HepG2 (cell line): ENCODE data around the gene FRMD6. TPM values are rescaled to one million over a fixed set of nuclear protein-coding genes. Genes with fewer than 3 reads are reported as not detected.

Source experiments
- ADNP ChIP-seq: sonication (generic); formaldehyde crosslinking; IDR thresholded peaks from 2 replicates; pipeline ENCODE4 v1.4.0; 2020; ENCODE audit warnings: missing genetic modification reagents
- E2F2 ChIP-seq: sonication (generic); formaldehyde crosslinking; IDR thresholded peaks from 2 replicates; pipeline ENCODE4 v1.4.0; 2020; ENCODE audit warnings: missing genetic modification reagents, borderline replicate concordance
- JUNB ChIP-seq: sonication (generic); formaldehyde crosslinking; IDR thresholded peaks from 2 replicates; pipeline ENCODE4 v1.8.0; 2022; ENCODE audit warnings: missing genetic modification reagents, mild to moderate bottlenecking, borderline replicate concordance
- NFRKB ChIP-seq: fragments of 450-650 bp; IDR thresholded peaks from 2 replicates; pipeline ENCODE4 v1.6.1; 2017
- PCBP1 ChIP-seq: fragments of 200-400 bp; formaldehyde crosslinking; IDR thresholded peaks from 2 replicates; pipeline ENCODE4 v1.6.1; 2017; ENCODE audit warnings: mild to moderate bottlenecking, low read depth, low read length, borderline replicate concordance
- TRAFD1 ChIP-seq: sonication (generic); formaldehyde crosslinking; IDR thresholded peaks from 2 replicates; pipeline ENCODE4 v1.5.1; 2020; ENCODE audit warnings: missing genetic modification reagents, mild to moderate bottlenecking, borderline replicate concordance
- YEATS4 ChIP-seq: sonication (generic); formaldehyde crosslinking; IDR thresholded peaks from 2 replicates; pipeline ENCODE4 v1.4.0; 2020; ENCODE audit warnings: missing genetic modification reagents, borderline replicate concordance
- ZNF646 ChIP-seq: sonication (generic); formaldehyde crosslinking; IDR thresholded peaks from 2 replicates; pipeline ENCODE4 v1.9.0; 2021; ENCODE audit warnings: mild to moderate bottlenecking, missing genetic modification reagents
- polyA plus RNA-seq, 8 experiments: library from polyadenylated mRNA; depleted of rRNA in 3 of 8; stranded (reverse) in 7 of 8; unstranded in 1 of 8; fragments of >200 nt; fragmentation: Illumina TruSeq in 4 of 8; extraction: Trizol in 4 of 8; gene quantifications; 2 replicates each; pipeline versions ENCODE4 v1.2.1 to v1.2.3, GENCODE V29; 2011 to 2016; ENCODE audit warnings: low read depth in 4 of 8, missing spikeins in 1 of 8, mixed read lengths in 1 of 8; ENCODE audit not compliant: insufficient read depth in 1 of 8
- total RNA-seq, 5 experiments: library from RNA; depleted of rRNA; stranded (reverse); fragments of >200 nt; fragmentation: Illumina TruSeq; extraction: Trizol; gene quantifications; 2 replicates each; pipeline ENCODE4 v1.2.3, GENCODE V29; 2016; ENCODE audit warnings: low read depth in 1 of 5
- TF ChIP-seq, protein P1 (sequence below): sonication (generic); formaldehyde crosslinking; IDR thresholded peaks from 2 replicates; pipeline ENCODE4 v1.8.0; 2022; ENCODE audit warnings: mild to moderate bottlenecking, missing genetic modification reagents
- TF ChIP-seq, protein P2 (sequence below): sonication (generic); formaldehyde crosslinking; IDR thresholded peaks from 2 replicates; pipeline ENCODE4 v1.4.0; 2020; ENCODE audit warnings: low read depth, missing genetic modification reagents

FRMD6 gene
- total and polyA plus RNA-seq, 2 of the 13 experiments (the other 11 are each of a cell fraction or from before 2014, with no cell fraction given) = 2.4 to 5.4 TPM

DNA sequence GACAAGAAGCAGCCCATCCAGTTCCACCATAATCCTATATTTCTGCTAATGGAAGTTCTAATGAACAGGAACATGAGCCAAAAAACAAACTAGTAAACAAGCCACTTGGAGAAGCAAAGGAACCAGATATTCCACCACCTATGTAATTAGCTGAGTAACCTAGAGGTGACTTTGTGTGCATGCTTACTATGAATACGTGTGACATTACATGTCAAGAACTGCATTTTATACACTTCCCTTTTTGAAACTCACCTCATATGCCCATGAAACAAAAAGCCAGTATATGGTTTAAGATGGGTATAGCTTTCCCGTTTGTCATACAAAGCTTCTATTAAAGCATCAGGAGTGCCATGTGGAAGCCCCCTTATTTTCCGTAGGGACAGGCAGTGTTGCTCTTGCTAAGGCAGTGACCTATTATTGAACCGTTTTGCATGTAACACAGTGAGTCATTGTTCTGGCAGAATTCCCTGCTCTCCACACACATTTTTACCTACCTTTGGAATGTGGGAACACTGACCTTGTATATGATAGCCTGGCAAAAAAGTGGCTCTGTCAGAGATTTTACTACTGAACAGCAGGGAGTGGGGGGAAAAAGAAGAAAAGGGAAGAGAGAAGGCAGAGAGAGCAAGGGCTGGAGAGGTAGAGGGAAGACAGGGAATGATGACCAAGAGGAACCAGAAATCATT lies 34.8 kb upstream of the FRMD6 start (continued):
- TF ChIP-seq E2F2 = no peak
- TF ChIP-seq, protein P1, sequence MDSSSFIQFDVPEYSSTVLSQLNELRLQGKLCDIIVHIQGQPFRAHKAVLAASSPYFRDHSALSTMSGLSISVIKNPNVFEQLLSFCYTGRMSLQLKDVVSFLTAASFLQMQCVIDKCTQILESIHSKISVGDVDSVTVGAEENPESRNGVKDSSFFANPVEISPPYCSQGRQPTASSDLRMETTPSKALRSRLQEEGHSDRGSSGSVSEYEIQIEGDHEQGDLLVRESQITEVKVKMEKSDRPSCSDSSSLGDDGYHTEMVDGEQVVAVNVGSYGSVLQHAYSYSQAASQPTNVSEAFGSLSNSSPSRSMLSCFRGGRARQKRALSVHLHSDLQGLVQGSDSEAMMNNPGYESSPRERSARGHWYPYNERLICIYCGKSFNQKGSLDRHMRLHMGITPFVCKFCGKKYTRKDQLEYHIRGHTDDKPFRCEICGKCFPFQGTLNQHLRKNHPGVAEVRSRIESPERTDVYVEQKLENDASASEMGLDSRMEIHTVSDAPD = no peak
- no peak for TF ChIP-seq TRAFD1
- TF ChIP-seq, protein P2, sequence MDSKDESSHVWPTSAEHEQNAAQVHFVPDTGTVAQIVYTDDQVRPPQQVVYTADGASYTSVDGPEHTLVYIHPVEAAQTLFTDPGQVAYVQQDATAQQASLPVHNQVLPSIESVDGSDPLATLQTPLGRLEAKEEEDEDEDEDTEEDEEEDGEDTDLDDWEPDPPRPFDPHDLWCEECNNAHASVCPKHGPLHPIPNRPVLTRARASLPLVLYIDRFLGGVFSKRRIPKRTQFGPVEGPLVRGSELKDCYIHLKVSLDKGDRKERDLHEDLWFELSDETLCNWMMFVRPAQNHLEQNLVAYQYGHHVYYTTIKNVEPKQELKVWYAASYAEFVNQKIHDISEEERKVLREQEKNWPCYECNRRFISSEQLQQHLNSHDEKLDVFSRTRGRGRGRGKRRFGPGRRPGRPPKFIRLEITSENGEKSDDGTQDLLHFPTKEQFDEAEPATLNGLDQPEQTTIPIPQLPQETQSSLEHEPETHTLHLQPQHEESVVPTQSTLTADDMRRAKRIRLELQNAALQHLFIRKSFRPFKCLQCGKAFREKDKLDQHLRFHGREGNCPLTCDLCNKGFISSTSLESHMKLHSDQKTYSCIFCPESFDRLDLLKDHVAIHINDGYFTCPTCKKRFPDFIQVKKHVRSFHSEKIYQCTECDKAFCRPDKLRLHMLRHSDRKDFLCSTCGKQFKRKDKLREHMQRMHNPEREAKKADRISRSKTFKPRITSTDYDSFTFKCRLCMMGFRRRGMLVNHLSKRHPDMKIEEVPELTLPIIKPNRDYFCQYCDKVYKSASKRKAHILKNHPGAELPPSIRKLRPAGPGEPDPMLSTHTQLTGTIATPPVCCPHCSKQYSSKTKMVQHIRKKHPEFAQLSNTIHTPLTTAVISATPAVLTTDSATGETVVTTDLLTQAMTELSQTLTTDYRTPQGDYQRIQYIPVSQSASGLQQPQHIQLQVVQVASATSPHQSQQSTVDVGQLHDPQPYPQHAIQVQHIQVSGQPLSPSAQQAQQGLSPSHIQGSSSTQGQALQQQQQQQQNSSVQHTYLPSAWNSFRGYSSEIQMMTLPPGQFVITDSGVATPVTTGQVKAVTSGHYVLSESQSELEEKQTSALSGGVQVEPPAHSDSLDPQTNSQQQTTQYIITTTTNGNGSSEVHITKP (CRISPR knock-in tag) = no peak
- no peak for TF ChIP-seq NFRKB
- no peak for TF ChIP-seq YEATS4 (CRISPR knock-in tag)
- no peak for TF ChIP-seq ZNF646 (CRISPR knock-in tag)
- TF ChIP-seq PCBP1 = no peak
- TF ChIP-seq JUNB (CRISPR knock-in tag) = 0 out of 2 replicates have a peak, but pooled peaks have one; percentile 44
- no peak for TF ChIP-seq ADNP (CRISPR knock-in tag)
